NCI-H1105 (cell line): Measurements from ENCODE around the gene INTS3.

Experiments
- DNase-seq: peaks from one replicate; lab custom pipeline; 2025; lab: John Stamatoyannopoulos, UW

The INTS3 gene

GRCh38 chr1:153799016-153799415 is 71.2 kb downstream of the INTS3 start:
- no peak for DNase-seq

GRCh38 chr1:153799566-153800465 is 72.0 kb downstream of the INTS3 start:
- DNase-seq, result no peak

- DNase-seq, result no peak
These were observed 72.7 kb downstream of the INTS3 start for GRCh38 chr1:153800516-153800915.

- DNase-seq, result no peak
These were observed 73.3 kb downstream of the INTS3 start for GRCh38 chr1:153801028-153801625.

GRCh38 chr1:153801786-153802697 is 74.2 kb downstream of the INTS3 start:
- peak; percentile 26 for DNase-seq

- no peak for DNase-seq
These were observed 75.7 kb downstream of the INTS3 start for GRCh38 chr1:153803470-153804056.

- no peak for DNase-seq
These were observed 76.3 kb downstream of the INTS3 start for GRCh38 chr1:153804112-153804511.

- no peak for DNase-seq
These were observed 77.3 kb downstream of the INTS3 start for GRCh38 chr1:153805042-153805745.

- DNase-seq, result no peak
These were observed 78.3 kb downstream of the INTS3 start for GRCh38 chr1:153805886-153806719.

GRCh38 chr1:153816283-153816889 is 88.5 kb downstream of the INTS3 start:
- DNase-seq, result no peak

- no peak for DNase-seq
These were observed 91.0 kb downstream of the INTS3 start for GRCh38 chr1:153818876-153819275.
